Uterus (tissue), 4 donors: Measurements from ENCODE around the gene THEMIS. TPM values are rescaled to one million over a fixed set of nuclear protein-coding genes. Genes with fewer than 3 reads are reported as not detected.

Experiments
- DNase-seq, 2 donors: peaks; one replicate each; pipeline ENCODE4 v3.0.0-alpha.2; 2019 to 2020
- H3K27ac ChIP-seq, 2 donors: fragments of 200-600 bp; sonication (generic); 1 replicate in 1 of 2; 2 replicates in 1 of 2; pipeline ENCODE4 v1.5.1; 2016 to 2018
- H3K27me3 ChIP-seq, 2 donors: fragments of 200-600 bp; sonication (generic); one replicate each; pipeline ENCODE4 v1.5.1; 2018 to 2019; ENCODE audit warnings: control low read depth in 1 of 2
- H3K36me3 ChIP-seq, 2 donors: fragments of 200-600 bp; sonication (generic); one replicate each; pipeline ENCODE4 v1.5.1; 2019; ENCODE audit warnings: control low read depth in 1 of 2
- H3K4me1 ChIP-seq, 2 donors: fragments of 200-600 bp; sonication (generic); one replicate each; pipeline ENCODE4 v1.5.1; 2018 to 2019; ENCODE audit warnings: control low read depth in 1 of 2
- H3K4me3 ChIP-seq, 2 donors: fragments of 200-600 bp; sonication (generic); 1 replicate in 1 of 2; 2 replicates in 1 of 2; pipeline ENCODE4 v1.5.1; 2018 to 2019; ENCODE audit warnings: mild to moderate bottlenecking in 1 of 2
- H3K9me3 ChIP-seq, 2 donors: fragments of 200-600 bp; sonication (generic); one replicate each; pipeline ENCODE4 v1.5.1; 2019; ENCODE audit warnings: control low read depth in 1 of 2
- CTCF ChIP-seq, 4 experiments: fragments of 200-600 bp in 2 of 4; fragments of 450-650 bp in 2 of 4; sonication (generic) in 2 of 4; IDR thresholded peaks; one replicate each; pipeline ENCODE4 v1.5.1; 2016 to 2019; ENCODE audit warnings: antibody characterized with exemption in 4 of 4, mild to moderate bottlenecking in 2 of 4, moderate library complexity in 1 of 4
- POLR2A ChIP-seq, 2 donors: fragments of 450-650 bp; IDR thresholded peaks; one replicate each; pipeline ENCODE4 v1.6.1; 2016; ENCODE audit warnings: antibody characterized with exemption in 2 of 2, mild to moderate bottlenecking in 1 of 2, moderate library complexity in 1 of 2
- intact Hi-C: fragments of 100-400 bp; cut with DNase I; formaldehyde crosslinking; loops from one replicate; pipeline ENCODE4 v1.15.1; 2023; ENCODE audit warnings: low total_unique reads
- total RNA-seq, 4 donors: library from RNA; depleted of rRNA in 3 of 4; stranded (reverse); fragments of >200 nt in 3 of 4; gene quantifications; one replicate each; pipeline versions ENCODE4 v1.1.0 to v1.2.4, GENCODE V29; 2014 to 2023
- donor health status: DM: yes; HTN: yes; CAD: no.

THEMIS gene
- total RNA-seq, 4 donors from 2014 or later = 0.21 to 1.6 (median 0.59) TPM; not detected in 1

DNA sequence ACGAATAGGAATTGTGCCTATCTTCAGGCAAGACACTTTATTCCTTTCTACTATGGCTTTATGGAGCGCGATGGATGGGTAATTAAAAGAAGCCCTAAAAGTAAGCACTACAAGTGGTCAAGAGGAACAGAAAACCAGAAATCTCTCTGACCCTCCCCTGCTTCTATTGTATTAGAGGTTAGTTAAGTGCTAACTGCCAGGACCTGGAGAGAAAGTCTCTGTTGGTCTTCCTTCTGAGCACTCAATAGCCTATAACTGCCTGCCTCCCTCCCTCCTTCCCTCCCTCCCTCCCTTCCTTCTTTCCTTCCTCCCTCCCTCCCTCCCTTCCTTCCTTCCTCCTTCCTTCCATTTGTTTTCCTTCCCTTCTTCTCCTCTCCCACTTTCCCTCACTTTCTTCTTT is 190.2 kb downstream of the THEMIS start:
- no peak overlapping the region for H3K27ac ChIP-seq
- no peak for DNase-seq
- intact Hi-C loops = no loop called here
- no peaks in the 10 kb centered on the region for H3K36me3 ChIP-seq
- no peaks in the 10 kb centered on the region for H3K27me3 ChIP-seq
- no peak overlapping the region for H3K4me3 ChIP-seq
- no peaks in the 10 kb centered on the region for H3K4me1 ChIP-seq
- TF ChIP-seq CTCF (IDR thresholded peaks at IDR 0.05) (no peak), POLR2A (IDR thresholded peaks at IDR 0.05) (no peak)
- H3K9me3 ChIP-seq = no peaks in the 10 kb centered on the region

- intact Hi-C loops = no loop called here
- H3K27ac ChIP-seq = no peak overlapping the region
- no peaks in the 10 kb centered on the region for H3K4me1 ChIP-seq
- TF ChIP-seq CTCF (IDR thresholded peaks at IDR 0.05) = no peak
- no peak for TF ChIP-seq POLR2A (IDR thresholded peaks at IDR 0.05)
- H3K36me3 ChIP-seq = no peaks in the 10 kb centered on the region
- H3K4me3 ChIP-seq = no peak overlapping the region
- no peak for DNase-seq
- H3K9me3 ChIP-seq = no peaks in the 10 kb centered on the region
- no peaks in the 10 kb centered on the region for H3K27me3 ChIP-seq
Observed at GRCh38 chr6:127706216-127706615, 194.6 kb downstream of the THEMIS start.

DNA sequence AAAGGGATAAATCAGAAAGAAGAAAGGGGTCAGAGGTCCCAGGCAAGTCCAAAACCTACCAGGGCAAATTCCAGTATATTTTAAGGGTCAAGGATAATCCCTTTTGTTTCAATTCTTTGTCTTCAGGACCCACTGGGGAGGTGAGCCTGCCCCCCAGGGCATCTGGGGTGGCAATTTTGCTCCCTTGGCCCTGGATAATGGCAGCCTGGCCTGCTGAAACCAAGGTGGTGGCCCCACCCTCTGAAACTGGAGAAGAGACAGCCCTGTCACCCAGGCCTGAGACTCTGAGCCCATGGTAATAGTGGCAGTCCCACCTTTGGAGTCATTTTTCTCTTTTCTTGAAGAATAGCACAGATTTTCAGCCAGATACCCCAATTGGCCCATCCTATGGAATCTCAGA is 205.8 kb downstream of the THEMIS start:
- Histone ChIP-seq H3K27me3 (no peaks in the 10 kb centered on the region), H3K4me1 (no peaks in the 10 kb centered on the region), H3K4me3 (no peak overlapping the region), H3K36me3 (no peaks in the 10 kb centered on the region), H3K27ac (no peak overlapping the region), H3K9me3 (no peaks in the 10 kb centered on the region)
- no peak for TF ChIP-seq CTCF (IDR thresholded peaks at IDR 0.05)
- no peak for TF ChIP-seq POLR2A (IDR thresholded peaks at IDR 0.05)
- DNase-seq = no peak
- intact Hi-C loops = no loop called here

GRCh38 chr6:127691146-127691545 is 209.7 kb downstream of the THEMIS start:
- H3K36me3 ChIP-seq = no peaks in the 10 kb centered on the region
- intact Hi-C loops = no loop called here

DNA sequence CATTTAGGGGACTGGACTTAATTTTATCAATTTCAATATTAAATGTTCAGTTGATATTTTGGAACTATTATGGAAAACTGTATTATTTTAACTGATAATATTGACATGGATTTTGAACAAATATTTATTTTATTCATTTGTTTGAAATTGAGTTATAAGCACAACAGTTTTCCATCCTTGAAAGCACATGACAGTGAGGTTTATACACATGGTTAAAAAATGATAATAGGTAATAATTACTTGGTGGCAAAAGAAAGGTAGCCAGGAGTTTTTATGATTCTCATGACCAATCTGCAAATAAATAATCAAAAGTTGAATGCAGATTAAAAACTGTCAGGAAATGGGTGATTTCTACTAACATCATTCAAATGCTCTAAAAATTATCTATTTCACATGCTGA is 210.3 kb downstream of the THEMIS start:
- Histone ChIP-seq H3K9me3 (no peaks in the 10 kb centered on the region), H3K27me3 (no peaks in the 10 kb centered on the region), H3K27ac (no peak overlapping the region), H3K4me3 (no peak overlapping the region), H3K4me1 (no peaks in the 10 kb centered on the region), H3K36me3 (no peaks in the 10 kb centered on the region)
- intact Hi-C loops = no loop called here
- TF ChIP-seq CTCF (IDR thresholded peaks at IDR 0.05) (no peak), POLR2A (IDR thresholded peaks at IDR 0.05) (no peak)
- no peak for DNase-seq

More at GRCh38 chr6:127691146-127691545, 209.7 kb downstream of the THEMIS start:
- DNase-seq = no peak
- Histone ChIP-seq H3K9me3 (no peaks in the 10 kb centered on the region), H3K4me1 (no peaks in the 10 kb centered on the region), H3K27ac (no peak overlapping the region), H3K27me3 (no peaks in the 10 kb centered on the region), H3K4me3 (no peak overlapping the region)
- TF ChIP-seq CTCF (IDR thresholded peaks at IDR 0.05) = no peak
- TF ChIP-seq POLR2A (IDR thresholded peaks at IDR 0.05) = no peak
